ENCODE data around the gene DEPDC1B.
A peak's percentile ranks its signal among the peaks of the same experiment; 100 is the strongest.

Gene DEPDC1B

GRCh38 chr5:60679816-60680215 is 20.1 kb downstream of the DEPDC1B start:
- H3K4me3 ChIP-seq (replicated peaks; ENCODE audit: low read depth, low read length), result no peak overlapping the region
- DNase-seq (ENCODE audit: extremely low read depth, low read depth), result no peak
- TF ChIP-seq CTCF (IDR thresholded peaks at IDR 0.05; ENCODE audit: low read depth, low read length, missing control alignments), result no peak

GRCh38 chr5:60677850-60678664 is 21.9 kb downstream of the DEPDC1B start:
- peak; percentile 34 for TF ChIP-seq CTCF (IDR thresholded peaks at IDR 0.05; ENCODE audit: low read depth, low read length, missing control alignments)
- H3K4me3 ChIP-seq (replicated peaks; ENCODE audit: low read depth, low read length), result no peak overlapping the region
- peak; percentile 44 for DNase-seq (ENCODE audit: extremely low read depth, low read depth)

- no peak for TF ChIP-seq CTCF (IDR thresholded peaks at IDR 0.05; ENCODE audit: low read depth, low read length, missing control alignments)
- DNase-seq (ENCODE audit: extremely low read depth, low read depth), result no peak
Observed at GRCh38 chr5:60675286-60675685, 24.7 kb downstream of the DEPDC1B start.

GRCh38 chr5:60674251-60675069 is 25.5 kb downstream of the DEPDC1B start:
- H3K4me3 ChIP-seq (replicated peaks; ENCODE audit: low read depth, low read length), result no peak overlapping the region
- no peak for TF ChIP-seq CTCF (IDR thresholded peaks at IDR 0.05; ENCODE audit: low read depth, low read length, missing control alignments)
- DNase-seq (ENCODE audit: extremely low read depth, low read depth), result no peak

More at GRCh38 chr5:60675286-60675685, 24.7 kb downstream of the DEPDC1B start:
- no peak overlapping the region for H3K4me3 ChIP-seq (replicated peaks; ENCODE audit: low read depth, low read length)

- TF ChIP-seq CTCF (IDR thresholded peaks at IDR 0.05; ENCODE audit: low read depth, low read length, missing control alignments), result no peak
- no peak for DNase-seq (ENCODE audit: extremely low read depth, low read depth)
- no peak overlapping the region for H3K4me3 ChIP-seq (replicated peaks; ENCODE audit: low read depth, low read length)
Observed at GRCh38 chr5:60673334-60673733, 26.6 kb downstream of the DEPDC1B start.

- no peak overlapping the region for H3K4me3 ChIP-seq (replicated peaks; ENCODE audit: low read depth, low read length)
- DNase-seq (ENCODE audit: extremely low read depth, low read depth), result no peak
- TF ChIP-seq CTCF (IDR thresholded peaks at IDR 0.05; ENCODE audit: low read depth, low read length, missing control alignments), result no peak
Observed at GRCh38 chr5:60672693-60673264, 27.2 kb downstream of the DEPDC1B start.

Measured in HFF-Myc (cell line).